MCF 10A (cell line): ENCODE results near the gene NSRP1. TPM values are rescaled to one million over a fixed set of nuclear protein-coding genes. Genes with fewer than 3 reads are reported as not detected.

ENCODE experiments used
- BruUV-seq: library from RNA; stranded (reverse); fragments of 400-500 nt; replicated peaks from 2 replicates; lab custom pipeline; 2021; lab: Mats Ljungman, UMichigan
- CTCF ChIA-PET: fragments of 300-600 bp; sonication (Branson Sonifier 250); formaldehyde crosslinking; extraction: SDS; loops from one replicate; lab custom pipeline; 2021; ENCODE audit warnings: antibody characterized with exemption, inconsistent platforms; lab: Yijun Ruan, JAX
- POLR2A ChIA-PET: fragments of 300-600, 350-650 bp; sonication (Branson Sonifier 250); formaldehyde crosslinking; extraction: SDS; loops from one replicate; lab custom pipeline; 2020; ENCODE audit warnings: antibody characterized with exemption, inconsistent platforms; lab: Yijun Ruan, JAX
- DNase-seq: peaks from one replicate; pipeline ENCODE4 v3.0.0-alpha.2; 2018; ENCODE audit not compliant: unreplicated experiment
- H3K27ac Mint-ChIP-seq: one replicate; pipeline ENCODE4 v1.8.0; 2022; ENCODE audit warnings: mild to moderate bottlenecking, low read depth, mixed read lengths; ENCODE audit not compliant: unreplicated experiment
- H3K27me3 Mint-ChIP-seq: one replicate; pipeline ENCODE4 v1.8.0; 2022; ENCODE audit warnings: mixed read lengths; ENCODE audit not compliant: insufficient read depth, unreplicated experiment
- H3K36me3 Mint-ChIP-seq: one replicate; pipeline ENCODE4 v1.8.0; 2022; ENCODE audit warnings: mild to moderate bottlenecking, moderate library complexity, mixed read lengths; ENCODE audit not compliant: insufficient read depth, unreplicated experiment
- H3K4me1 Mint-ChIP-seq: one replicate; pipeline ENCODE4 v1.8.0; 2022; ENCODE audit warnings: mixed read lengths; ENCODE audit not compliant: insufficient read depth, unreplicated experiment
- H3K4me3 Mint-ChIP-seq: one replicate; pipeline ENCODE4 v1.8.0; 2022; ENCODE audit warnings: mild to moderate bottlenecking, moderate library complexity, mixed read lengths; ENCODE audit not compliant: unreplicated experiment
- H3K9me3 Mint-ChIP-seq: one replicate; pipeline ENCODE4 v1.8.0; 2022; ENCODE audit warnings: mixed read lengths; ENCODE audit not compliant: unreplicated experiment
- intact Hi-C: fragments of 100-400 bp; cut with micrococcal nuclease; formaldehyde crosslinking; loops from 2 replicates; pipeline ENCODE4 v1.14.1; 2022
- total RNA-seq: library from RNA; stranded (reverse); gene quantifications from 2 replicates; pipeline ENCODE4 v1.2.3, GENCODE V29; 2022
- TF ChIP-seq, protein P1 (sequence below): fragments of 200-600 bp; IDR thresholded peaks from one replicate; pipeline ENCODE4 v1.8.0; 2022; ENCODE audit warnings: antibody characterized with exemption, mild to moderate bottlenecking; ENCODE audit not compliant: unreplicated experiment

NSRP1 gene
- total RNA-seq, 1 experiment from 2014 or later, result 57.3 TPM

DNA sequence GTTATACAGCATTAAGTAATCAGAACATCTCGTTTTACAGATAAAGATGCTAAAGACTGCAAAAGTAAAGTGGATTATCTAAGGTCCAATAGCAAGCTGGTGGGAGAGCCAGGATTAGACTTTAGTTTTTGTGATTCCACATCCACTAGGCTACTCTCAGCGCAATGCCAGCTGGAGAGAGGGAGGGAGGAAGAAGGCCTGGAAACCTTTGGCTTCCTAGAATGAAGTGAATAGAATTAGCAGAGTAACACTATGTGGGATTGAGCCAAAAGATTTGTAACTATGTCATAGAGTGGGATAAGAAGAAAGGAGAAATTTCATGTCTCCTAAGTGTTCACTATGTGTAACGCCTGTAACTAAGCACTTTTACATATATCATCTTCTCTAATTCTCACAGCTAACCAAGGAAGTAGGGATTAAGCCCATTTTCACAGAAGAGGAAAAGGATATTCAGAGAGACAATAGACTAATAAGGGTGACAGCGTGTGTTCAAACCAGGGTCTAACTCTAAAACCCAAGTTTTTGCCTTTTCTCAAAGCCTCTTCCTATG, 25.4 kb upstream of the NSRP1 start:
- Mint-ChIP-seq H3K27me3 (peaks cover 25% of the 10 kb centered on the region), H3K9me3 (peaks cover 4% of the 10 kb centered on the region), H3K27ac (no peak overlapping the region), H3K4me1 (peaks cover 14% of the 10 kb centered on the region), H3K4me3 (no peak overlapping the region), H3K36me3 (no peaks in the 10 kb centered on the region)
- ChIA-PET POLR2A (interaction anchor here (0.8 to 1.2 kb wide), 3 partner anchors 8 to 452 kb away, joined by 3 to 5 read pairs (median 5); partner anchors contain the start of gene SSH2), CTCF (interaction anchor here (0.6 to 10.1 kb wide), 10 partner anchors 10 to 454 kb away, joined by 3 to 112 read pairs (median 4); partner anchors contain the start of gene SSH2)
- intact Hi-C loops, result loop anchor here (5.0 kb wide), 1 partner anchor 509 kb away; no protein-coding TSS in a partner anchor
- no peak for DNase-seq
- TF ChIP-seq, protein P1, sequence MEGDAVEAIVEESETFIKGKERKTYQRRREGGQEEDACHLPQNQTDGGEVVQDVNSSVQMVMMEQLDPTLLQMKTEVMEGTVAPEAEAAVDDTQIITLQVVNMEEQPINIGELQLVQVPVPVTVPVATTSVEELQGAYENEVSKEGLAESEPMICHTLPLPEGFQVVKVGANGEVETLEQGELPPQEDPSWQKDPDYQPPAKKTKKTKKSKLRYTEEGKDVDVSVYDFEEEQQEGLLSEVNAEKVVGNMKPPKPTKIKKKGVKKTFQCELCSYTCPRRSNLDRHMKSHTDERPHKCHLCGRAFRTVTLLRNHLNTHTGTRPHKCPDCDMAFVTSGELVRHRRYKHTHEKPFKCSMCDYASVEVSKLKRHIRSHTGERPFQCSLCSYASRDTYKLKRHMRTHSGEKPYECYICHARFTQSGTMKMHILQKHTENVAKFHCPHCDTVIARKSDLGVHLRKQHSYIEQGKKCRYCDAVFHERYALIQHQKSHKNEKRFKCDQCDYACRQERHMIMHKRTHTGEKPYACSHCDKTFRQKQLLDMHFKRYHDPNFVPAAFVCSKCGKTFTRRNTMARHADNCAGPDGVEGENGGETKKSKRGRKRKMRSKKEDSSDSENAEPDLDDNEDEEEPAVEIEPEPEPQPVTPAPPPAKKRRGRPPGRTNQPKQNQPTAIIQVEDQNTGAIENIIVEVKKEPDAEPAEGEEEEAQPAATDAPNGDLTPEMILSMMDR, result no peak
- BruUV-seq, result no TSS peak

DNA sequence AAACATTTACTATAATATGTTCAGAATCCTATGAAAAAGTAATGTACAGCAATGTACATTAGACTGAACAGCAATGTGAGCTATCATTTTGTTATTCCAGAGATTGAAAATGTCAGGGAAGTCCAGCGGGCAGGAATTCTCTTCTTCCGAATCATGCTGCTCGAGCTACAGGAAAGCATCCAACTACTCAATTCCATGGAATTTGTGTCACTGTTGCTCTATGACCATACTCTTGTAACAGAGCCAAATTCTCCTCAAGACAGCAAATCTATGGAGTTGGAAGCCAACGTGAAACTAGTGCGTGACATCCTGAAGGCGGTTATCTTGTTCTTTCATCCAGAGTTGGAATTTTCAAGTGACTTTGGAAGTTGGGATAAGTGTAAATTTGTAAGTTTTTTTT, 24.8 kb upstream of the NSRP1 start:
- POLR2A ChIA-PET, result interaction anchor here (0.8 to 1.2 kb wide), 3 partner anchors 9 to 452 kb away, joined by 3 to 5 read pairs (median 5); partner anchors contain the start of gene SSH2
- Mint-ChIP-seq H3K9me3 (no peaks in the 10 kb centered on the region), H3K27ac (no peak overlapping the region), H3K27me3 (peaks cover 25% of the 10 kb centered on the region), H3K4me1 (peaks cover 14% of the 10 kb centered on the region), H3K36me3 (no peaks in the 10 kb centered on the region), H3K4me3 (no peak overlapping the region)
- CTCF ChIA-PET, result interaction anchor here (0.5 to 10.1 kb wide), 15 partner anchors 13 to 779 kb away, joined by 3 to 112 read pairs (median 4); partner anchors contain the start of gene SSH2
- no TSS peak for BruUV-seq
- TF ChIP-seq, protein P1, result no peak
- intact Hi-C loops, result loop anchor here (2.0 to 5.0 kb wide), 2 partner anchors 161 to 509 kb away; partner anchors contain the start of gene SSH2
- peak; percentile 23 for DNase-seq

DNA sequence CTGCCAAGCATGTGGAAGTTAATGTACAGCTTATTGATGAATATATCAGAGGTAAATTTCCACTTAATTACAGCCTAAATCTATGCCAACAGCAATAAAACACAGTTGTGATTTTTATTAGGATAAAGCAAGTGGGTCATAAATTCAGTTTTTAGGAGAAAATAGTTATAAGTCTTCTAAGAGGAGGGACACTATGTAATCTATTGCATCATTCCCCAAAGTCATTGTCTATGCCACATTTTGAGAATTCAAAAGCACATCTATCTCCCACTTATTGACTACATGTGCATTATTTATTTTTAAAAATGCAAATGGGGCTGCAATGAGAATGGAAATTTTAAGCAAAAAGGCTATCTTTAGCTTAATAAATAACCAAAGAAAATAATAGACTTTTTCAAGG, 23.7 kb upstream of the NSRP1 start:
- TF ChIP-seq, protein P1, result no peak
- H3K36me3 Mint-ChIP-seq, result no peaks in the 10 kb centered on the region
- H3K9me3 Mint-ChIP-seq, result no peaks in the 10 kb centered on the region
- peaks cover 25% of the 10 kb centered on the region for H3K27me3 Mint-ChIP-seq
- BruUV-seq, result no TSS peak
- no peak overlapping the region for H3K27ac Mint-ChIP-seq
- DNase-seq, result no peak
- no peak overlapping the region for H3K4me3 Mint-ChIP-seq
- ChIA-PET CTCF (interaction anchor here (0.5 to 10.1 kb wide), 42 partner anchors 9 to 543 kb away, joined by 3 to 112 read pairs (median 5); partner anchors contain the start of genes ANKRD13B and SSH2), POLR2A (interaction anchor here (0.6 to 1.5 kb wide), 8 partner anchors 22 to 454 kb away, joined by 3 to 6 read pairs (median 3); partner anchors contain the start of gene EFCAB5)
- intact Hi-C loops, result loop anchor here (1.0 to 5.0 kb wide), 5 partner anchors 67 to 511 kb away; partner anchors contain the start of gene SSH2
- H3K4me1 Mint-ChIP-seq, result peaks cover 14% of the 10 kb centered on the region
